ENCODE data around the gene FOXJ3. TPM values are rescaled to one million over a fixed set of nuclear protein-coding genes. Genes with fewer than 3 reads are reported as not detected.

Gene FOXJ3
- total RNA-seq, 2 donors from 2014 or later, result 67.3 to 79.4 TPM

GRCh38 chr1:42250164-42250563 is 84.9 kb downstream of the FOXJ3 start:
- Mint-ChIP-seq H3K36me3 (ENCODE audit: low read depth) (peaks cover 40% of the 10 kb centered on the region), H3K4me3 (no peak overlapping the region), H3K4me1 (peaks cover 5% of the 10 kb centered on the region), H3K9me3 (peaks cover 4% of the 10 kb centered on the region), H3K27ac (no peak overlapping the region), H3K27me3 (ENCODE audit: insufficient read depth) (no peaks in the 10 kb centered on the region)
- no peaks in the 10 kb centered on the region for H3K27me3 ChIP-seq (ENCODE audit: control insufficient read depth, insufficient read depth, low read length, poor library complexity, severe bottlenecking)
- no peak overlapping the region for H3K9ac ChIP-seq (ENCODE audit: extremely low read depth, low read length, poor library complexity, severe bottlenecking)
- H3K9me3 ChIP-seq (ENCODE audit: control insufficient read depth, low read length), result peaks cover 7% of the 10 kb centered on the region
- no peak for DNase-seq
- TF ChIP-seq CTCF (conservative IDR thresholded peaks at IDR 0.05), result no peak
- no peak overlapping the region for H3K4me3 ChIP-seq (ENCODE audit: low read length)
- H3K27ac ChIP-seq (ENCODE audit: low read depth, low read length), result no peak overlapping the region
- peaks cover 19% of the 10 kb centered on the region for H3K36me3 ChIP-seq (ENCODE audit: control insufficient read depth, insufficient read depth, low read length)
- 50 to 69% methylated on average over 2 to 3 of the region's 3 CpGs for WGBS, 2 experiments (ENCODE audit: insufficient coverage in 1 of 2, insufficient read length in 1 of 2)
- H3K4me1 ChIP-seq (ENCODE audit: control insufficient read depth, insufficient read depth, low read length), result no peaks in the 10 kb centered on the region

GRCh38 chr1:42240966-42241755 is 93.9 kb downstream of the FOXJ3 start:
- WGBS, 2 experiments (ENCODE audit: insufficient coverage in 1 of 2, insufficient read length in 1 of 2), result 92 to 96% methylated on average over 2 to 5 of the region's 5 CpGs
- no peak overlapping the region for H3K4me3 ChIP-seq (ENCODE audit: low read length)
- no peak overlapping the region for H3K27ac ChIP-seq (ENCODE audit: low read depth, low read length)
- no peak overlapping the region for H3K9ac ChIP-seq (ENCODE audit: extremely low read depth, low read length, poor library complexity, severe bottlenecking)
- Mint-ChIP-seq H3K27me3 (ENCODE audit: insufficient read depth) (no peaks in the 10 kb centered on the region), H3K4me1 (peaks cover 6% of the 10 kb centered on the region), H3K27ac (no peak overlapping the region), H3K4me3 (no peak overlapping the region), H3K9me3 (peaks cover 39% of the 10 kb centered on the region), H3K36me3 (ENCODE audit: low read depth) (peaks cover 70% of the 10 kb centered on the region)
- peaks cover 46% of the 10 kb centered on the region for H3K9me3 ChIP-seq (ENCODE audit: control insufficient read depth, low read length)
- DNase-seq, result no peak
- TF ChIP-seq CTCF (conservative IDR thresholded peaks at IDR 0.05), result no peak
- H3K36me3 ChIP-seq (ENCODE audit: control insufficient read depth, insufficient read depth, low read length), result peaks cover 51% of the 10 kb centered on the region
- no peaks in the 10 kb centered on the region for H3K27me3 ChIP-seq (ENCODE audit: control insufficient read depth, insufficient read depth, low read length, poor library complexity, severe bottlenecking)
- no peaks in the 10 kb centered on the region for H3K4me1 ChIP-seq (ENCODE audit: control insufficient read depth, insufficient read depth, low read length)

DNA sequence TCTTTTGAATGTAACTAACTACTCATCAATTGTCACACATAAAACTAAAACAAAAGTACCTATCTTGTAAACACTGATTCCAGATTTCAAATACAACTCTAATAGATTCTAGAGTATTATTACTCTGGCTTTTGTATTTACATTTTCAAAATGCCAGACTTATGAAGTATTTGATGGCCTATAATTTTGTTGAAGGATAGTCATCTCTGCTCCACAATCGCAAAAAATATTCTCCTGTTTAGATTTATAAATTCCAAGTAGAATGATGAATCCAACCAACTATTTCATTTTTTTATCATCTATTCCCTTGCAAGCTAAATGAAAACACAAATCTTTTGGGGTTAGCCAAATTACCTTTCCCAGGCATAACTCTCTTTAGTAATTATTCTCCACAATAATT is 95.5 kb downstream of the FOXJ3 start:
- H3K4me1 ChIP-seq (ENCODE audit: control insufficient read depth, insufficient read depth, low read length), result no peaks in the 10 kb centered on the region
- H3K9ac ChIP-seq (ENCODE audit: extremely low read depth, low read length, poor library complexity, severe bottlenecking), result no peak overlapping the region
- no peak for TF ChIP-seq CTCF (conservative IDR thresholded peaks at IDR 0.05)
- Mint-ChIP-seq H3K27me3 (ENCODE audit: insufficient read depth) (no peaks in the 10 kb centered on the region), H3K4me3 (no peak overlapping the region), H3K4me1 (no peaks in the 10 kb centered on the region), H3K9me3 (peaks cover 55% of the 10 kb centered on the region), H3K27ac (no peak overlapping the region), H3K36me3 (ENCODE audit: low read depth) (peaks cover 79% of the 10 kb centered on the region)
- H3K4me3 ChIP-seq (ENCODE audit: low read length), result peak overlapping the region; percentile 60
- H3K27me3 ChIP-seq (ENCODE audit: control insufficient read depth, insufficient read depth, low read length, poor library complexity, severe bottlenecking), result no peaks in the 10 kb centered on the region
- H3K36me3 ChIP-seq (ENCODE audit: control insufficient read depth, insufficient read depth, low read length), result peaks cover 64% of the 10 kb centered on the region
- 100% methylated on average over 1 of the region's 1 CpG; no CpG with 5 or more reads in 1 of the 2 experiments for WGBS, 2 experiments (ENCODE audit: insufficient coverage in 1 of 2, insufficient read length in 1 of 2)
- no peak for DNase-seq
- no peak overlapping the region for H3K27ac ChIP-seq (ENCODE audit: low read depth, low read length)
- H3K9me3 ChIP-seq (ENCODE audit: control insufficient read depth, low read length), result peaks cover 62% of the 10 kb centered on the region

All from endodermal cell (in vitro differentiated cells).